ENCODE data around the gene KHK.
A peak's percentile ranks its signal among the peaks of the same experiment; 100 is the strongest.
"Not testable (repeated sequence)": the region's sequence is repeated elsewhere in the genome, so short reads cannot be mapped to it uniquely, and the experiment has no call there.

KHK gene

GRCh38 chr2:27100036-27100435, 13.5 kb downstream of the KHK start:
- H3K36me3 ChIP-seq (ENCODE audit: control insufficient read depth, insufficient read depth, low read length) = no peaks in the 10 kb centered on the region
- H3K4me3 ChIP-seq (ENCODE audit: extremely low read depth, insufficient read depth, low read length, poor library complexity, severe bottlenecking) = no peak overlapping the region
- H3K9me3 ChIP-seq (ENCODE audit: control insufficient read depth, low read length) = no peaks in the 10 kb centered on the region
- H3K4me1 ChIP-seq (ENCODE audit: control insufficient read depth, insufficient read depth, low read length, poor library complexity, severe bottlenecking) = no peaks in the 10 kb centered on the region
- WGBS, 2 experiments (ENCODE audit: insufficient coverage in 2 of 2) = 86 to 93% methylated on average over 8 to 10 of the region's 10 CpGs
- H3K27ac ChIP-seq (ENCODE audit: low read depth, low read length, severe bottlenecking) = no peak overlapping the region

GRCh38 chr2:27102329-27102728, 15.8 kb downstream of the KHK start:
- Histone ChIP-seq H3K4me3 (ENCODE audit: extremely low read depth, insufficient read depth, low read length, poor library complexity, severe bottlenecking) (no peak overlapping the region), H3K36me3 (ENCODE audit: control insufficient read depth, insufficient read depth, low read length) (no peaks in the 10 kb centered on the region), H3K9me3 (ENCODE audit: control insufficient read depth, low read length) (no peaks in the 10 kb centered on the region), H3K27ac (ENCODE audit: low read depth, low read length, severe bottlenecking) (no peak overlapping the region), H3K4me1 (ENCODE audit: control insufficient read depth, insufficient read depth, low read length, poor library complexity, severe bottlenecking) (no peaks in the 10 kb centered on the region)
- 80 to 87% methylated on average over 1 to 3 of the region's 5 CpGs for WGBS, 2 experiments (ENCODE audit: insufficient coverage in 2 of 2)

GRCh38 chr2:27105981-27106380, 19.4 kb downstream of the KHK start:
- 81 to 94% methylated on average over 3 of the region's 3 CpGs for WGBS, 2 experiments (ENCODE audit: insufficient coverage in 2 of 2)

GRCh38 chr2:27108221-27108620, 21.6 kb downstream of the KHK start:
- Histone ChIP-seq H3K9me3 (ENCODE audit: control insufficient read depth, low read length) (no peaks in the 10 kb centered on the region), H3K27ac (ENCODE audit: low read depth, low read length, severe bottlenecking) (no peak overlapping the region), H3K4me3 (ENCODE audit: extremely low read depth, insufficient read depth, low read length, poor library complexity, severe bottlenecking) (no peak overlapping the region), H3K4me1 (ENCODE audit: control insufficient read depth, insufficient read depth, low read length, poor library complexity, severe bottlenecking) (no peaks in the 10 kb centered on the region), H3K36me3 (ENCODE audit: control insufficient read depth, insufficient read depth, low read length) (no peaks in the 10 kb centered on the region)
- 100% methylated on average over 1 of the region's 2 CpGs; no CpG with 5 or more reads in 1 of the 2 experiments for WGBS, 2 experiments (ENCODE audit: insufficient coverage in 2 of 2)

More at GRCh38 chr2:27105981-27106380, 19.4 kb downstream of the KHK start:
- Histone ChIP-seq H3K4me1 (ENCODE audit: control insufficient read depth, insufficient read depth, low read length, poor library complexity, severe bottlenecking) (no peaks in the 10 kb centered on the region), H3K36me3 (ENCODE audit: control insufficient read depth, insufficient read depth, low read length) (no peaks in the 10 kb centered on the region), H3K27ac (ENCODE audit: low read depth, low read length, severe bottlenecking) (no peak overlapping the region), H3K9me3 (ENCODE audit: control insufficient read depth, low read length) (no peaks in the 10 kb centered on the region), H3K4me3 (ENCODE audit: extremely low read depth, insufficient read depth, low read length, poor library complexity, severe bottlenecking) (no peak overlapping the region)

GRCh38 chr2:27109083-27109482, 22.5 kb downstream of the KHK start:
- no peak overlapping the region for H3K27ac ChIP-seq (ENCODE audit: low read depth, low read length, severe bottlenecking)
- 93 to 94% methylated on average over 3 of the region's 3 CpGs for WGBS, 2 experiments (ENCODE audit: insufficient coverage in 2 of 2)
- H3K36me3 ChIP-seq (ENCODE audit: control insufficient read depth, insufficient read depth, low read length) = no peaks in the 10 kb centered on the region
- no peaks in the 10 kb centered on the region for H3K9me3 ChIP-seq (ENCODE audit: control insufficient read depth, low read length)
- H3K4me3 ChIP-seq (ENCODE audit: extremely low read depth, insufficient read depth, low read length, poor library complexity, severe bottlenecking) = no peak overlapping the region
- no peaks in the 10 kb centered on the region for H3K4me1 ChIP-seq (ENCODE audit: control insufficient read depth, insufficient read depth, low read length, poor library complexity, severe bottlenecking)

GRCh38 chr2:27110603-27111352, 24.2 kb downstream of the KHK start:
- H3K4me1 ChIP-seq (ENCODE audit: control insufficient read depth, insufficient read depth, low read length, poor library complexity, severe bottlenecking); H3K9me3 ChIP-seq (ENCODE audit: control insufficient read depth, low read length); H3K4me3 ChIP-seq (ENCODE audit: extremely low read depth, insufficient read depth, low read length, poor library complexity, severe bottlenecking); H3K36me3 ChIP-seq (ENCODE audit: control insufficient read depth, insufficient read depth, low read length); H3K27ac ChIP-seq (ENCODE audit: low read depth, low read length, severe bottlenecking): not testable (repeated sequence)
- WGBS, 2 experiments (ENCODE audit: insufficient coverage in 2 of 2) = 88 to 95% methylated on average over 17 to 21 of the region's 24 CpGs

- H3K4me1 ChIP-seq (ENCODE audit: control insufficient read depth, insufficient read depth, low read length, poor library complexity, severe bottlenecking); H3K4me3 ChIP-seq (ENCODE audit: extremely low read depth, insufficient read depth, low read length, poor library complexity, severe bottlenecking); H3K36me3 ChIP-seq (ENCODE audit: control insufficient read depth, insufficient read depth, low read length); H3K27ac ChIP-seq (ENCODE audit: low read depth, low read length, severe bottlenecking); H3K9me3 ChIP-seq (ENCODE audit: control insufficient read depth, low read length): not testable (repeated sequence)
- WGBS, 2 experiments (ENCODE audit: insufficient coverage in 2 of 2) = 95 to 96% methylated on average over 12 to 26 of the region's 49 CpGs
Observed at GRCh38 chr2:27111392-27112078, 25.0 kb downstream of the KHK start.

- WGBS, 2 experiments (ENCODE audit: insufficient coverage in 2 of 2) = 77 to 81% methylated on average over 2 of the region's 2 CpGs
- Histone ChIP-seq H3K9me3 (ENCODE audit: control insufficient read depth, low read length) (no peaks in the 10 kb centered on the region), H3K4me3 (ENCODE audit: extremely low read depth, insufficient read depth, low read length, poor library complexity, severe bottlenecking) (no peak overlapping the region), H3K36me3 (ENCODE audit: control insufficient read depth, insufficient read depth, low read length) (no peaks in the 10 kb centered on the region), H3K27ac (ENCODE audit: low read depth, low read length, severe bottlenecking) (no peak overlapping the region), H3K4me1 (ENCODE audit: control insufficient read depth, insufficient read depth, low read length, poor library complexity, severe bottlenecking) (no peaks in the 10 kb centered on the region)
Observed at GRCh38 chr2:27115519-27115918, 28.9 kb downstream of the KHK start.

- no peaks in the 10 kb centered on the region for H3K4me1 ChIP-seq (ENCODE audit: control insufficient read depth, insufficient read depth, low read length, poor library complexity, severe bottlenecking)
- H3K36me3 ChIP-seq (ENCODE audit: control insufficient read depth, insufficient read depth, low read length) = no peaks in the 10 kb centered on the region
- 20 to 24% methylated on average over 4 to 10 of the region's 14 CpGs for WGBS, 2 experiments (ENCODE audit: insufficient coverage in 2 of 2)
- H3K4me3 ChIP-seq (ENCODE audit: extremely low read depth, insufficient read depth, low read length, poor library complexity, severe bottlenecking) = peak overlapping the region; percentile 23
- H3K27ac ChIP-seq (ENCODE audit: low read depth, low read length, severe bottlenecking) = no peak overlapping the region
- H3K9me3 ChIP-seq (ENCODE audit: control insufficient read depth, low read length) = no peaks in the 10 kb centered on the region
Observed at GRCh38 chr2:27117995-27118524, 31.5 kb downstream of the KHK start.

GRCh38 chr2:27118525-27119329, 32.2 kb downstream of the KHK start, which contains the start of gene CGREF1:
CGREF1 (minus strand) TSS chr2:27119128; CDS start chr2:27104366, 14,762 bp downstream.
- WGBS, 2 experiments (ENCODE audit: insufficient coverage in 2 of 2) = 10 to 13% methylated on average over 70 to 73 of the region's 84 CpGs
- Histone ChIP-seq H3K9me3 (ENCODE audit: control insufficient read depth, low read length) (no peaks in the 10 kb centered on the region), H3K4me3 (ENCODE audit: extremely low read depth, insufficient read depth, low read length, poor library complexity, severe bottlenecking) (peak within 1 kb of the TSS; percentile 23)

More at GRCh38 chr2:27118525-27119329, 32.2 kb downstream of the KHK start, which contains the start of gene CGREF1:
- H3K4me1 ChIP-seq (ENCODE audit: control insufficient read depth, insufficient read depth, low read length, poor library complexity, severe bottlenecking) = no peaks in the 10 kb centered on the region
- H3K27ac ChIP-seq (ENCODE audit: low read depth, low read length, severe bottlenecking) = no peak within 1 kb of the TSS
- no peaks in the 10 kb centered on the region for H3K36me3 ChIP-seq (ENCODE audit: control insufficient read depth, insufficient read depth, low read length)
